NT2/D1 (cell line): ENCODE results near the gene FYB1.

Source experiments
- SUZ12 ChIP-seq: IDR thresholded peaks from 2 replicates; pipeline ENCODE4 v1.6.1; 2011; ENCODE audit not compliant: insufficient read length, insufficient read depth; ENCODE audit errors: extremely low read depth
- YY1 ChIP-seq: IDR thresholded peaks from 2 replicates; pipeline ENCODE4 v1.6.1; 2011; ENCODE audit not compliant: insufficient read length, insufficient read depth
- ZNF274 ChIP-seq: IDR thresholded peaks from 2 replicates; pipeline ENCODE4 v1.6.1; 2011; ENCODE audit warnings: mild to moderate bottlenecking, low read depth, low read length

DNA sequence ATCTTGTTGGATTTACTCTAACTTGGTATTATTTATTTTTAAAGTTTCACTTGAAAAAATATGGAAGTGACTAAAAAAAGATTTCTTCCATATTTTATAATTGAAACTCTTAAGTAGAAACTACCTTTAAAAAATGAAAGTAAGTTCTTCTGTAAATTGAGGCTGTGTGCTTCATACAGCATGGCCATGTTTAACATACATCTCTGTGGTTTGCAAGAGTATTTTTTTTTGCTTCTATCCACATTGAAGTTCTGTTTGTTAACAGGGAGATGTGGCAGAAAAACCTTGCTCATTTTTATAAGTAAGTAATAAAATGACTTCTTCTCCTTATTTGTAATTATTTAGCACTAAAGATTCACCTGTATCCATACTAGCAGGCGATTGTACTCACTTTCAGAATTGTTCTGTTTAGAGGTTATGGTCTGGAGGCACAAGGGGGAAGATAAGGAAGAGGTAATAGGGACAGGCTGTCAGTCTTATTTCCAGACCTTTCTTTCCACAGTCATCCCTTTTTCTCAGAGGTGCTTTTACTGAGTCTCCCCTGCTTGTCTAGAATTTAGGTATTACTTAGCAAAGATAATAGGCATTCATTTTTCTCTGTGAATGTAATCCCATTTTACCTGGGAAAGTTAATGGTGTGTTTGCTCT, 16.0 kb downstream of the FYB1 start:
- TF ChIP-seq ZNF274 (no peak), YY1 (no peak), SUZ12 (no peak)
